Kidney (tissue), 14 donors: Measurements from ENCODE around the gene EEF1G. TPM values are rescaled to one million over a fixed set of nuclear protein-coding genes. Genes with fewer than 3 reads are reported as not detected.

Experiments used
- DNase-seq, 5 donors: peaks; one replicate each; pipeline ENCODE4 v3.0.0-alpha.2; 2013 to 2020
- FAIRE-seq: peaks from 2 replicates; lab custom pipeline; 2012; peaks lifted over from hg19 to GRCh38; lab: Jason Lieb, UNC
- H3K27ac ChIP-seq, 2 donors: one replicate each; pipeline ENCODE4 v1.7.0; 2013; ENCODE audit warnings: low read depth in 2 of 2, low read length in 2 of 2, inconsistent platforms in 1 of 2
- H3K27me3 ChIP-seq: one replicate; pipeline ENCODE4 v1.7.1; 2013; ENCODE audit warnings: low read length, inconsistent platforms; ENCODE audit not compliant: control insufficient read depth, insufficient read depth
- H3K36me3 ChIP-seq, 3 donors: one replicate each; pipeline versions ENCODE4 v1.7.0 to v1.7.1; 2013; ENCODE audit warnings: low read length in 3 of 3, control low read depth in 1 of 3, inconsistent platforms in 1 of 3; ENCODE audit not compliant: insufficient read depth in 3 of 3, control insufficient read depth in 2 of 3
- H3K4me1 ChIP-seq, 3 donors: one replicate each; pipeline versions ENCODE4 v1.7.0 to v1.7.1; 2013; ENCODE audit warnings: low read length in 3 of 3, inconsistent platforms in 1 of 3, low read depth in 1 of 3; ENCODE audit not compliant: control insufficient read depth in 2 of 3, insufficient read depth in 2 of 3
- H3K4me3 ChIP-seq, 3 donors: one replicate each; pipeline versions ENCODE4 v1.7.0 to v1.8.1; 2013; ENCODE audit warnings: low read length in 3 of 3, control low read depth in 1 of 3, inconsistent platforms in 1 of 3
- H3K9ac ChIP-seq, 3 donors: one replicate each; pipeline versions ENCODE4 v1.7.0 to v1.7.1; 2013; ENCODE audit warnings: low read length in 3 of 3, control low read depth in 1 of 3, inconsistent platforms in 1 of 3
- H3K9me3 ChIP-seq, 3 donors: one replicate each; pipeline versions ENCODE4 v1.7.0 to v1.7.1; 2013; ENCODE audit warnings: low read length in 3 of 3, control low read depth in 1 of 3, inconsistent platforms in 1 of 3; ENCODE audit not compliant: control insufficient read depth in 2 of 3, insufficient read depth in 1 of 3
- intact Hi-C: fragments of 100-400 bp; cut with DNase I; formaldehyde crosslinking; loops from one replicate; pipeline ENCODE4 v1.11.1; 2022
- polyA plus RNA-seq: library from polyadenylated mRNA; stranded (reverse); fragments of 350-450 nt; fragmentation: Illumina TruSeq; extraction: RNeasy Lipid Tissue Mini Kit (QIAGEN cat#74804); gene quantifications from one replicate; pipeline ENCODE4 v1.2.3, GENCODE V29; 2014; ENCODE audit warnings: low read depth, low replicate concordance; ENCODE audit not compliant: insufficient read depth
- total RNA-seq: library from RNA; stranded (reverse); fragmentation: NEBNext Ultra II Directional; extraction: Animal tissue kit (Norgen Biotek cat#: 25700); gene quantifications from one replicate; pipeline ENCODE4 v1.2.1, GENCODE V29; 2021
- TF ChIP-seq, protein P1 (sequence below): IDR thresholded peaks from 3 replicates; pipeline ENCODE4 v1.5.1; 2012; ENCODE audit warnings: mild to moderate bottlenecking, moderate library complexity, borderline replicate concordance; ENCODE audit not compliant: insufficient read depth; ENCODE audit errors: extremely low read depth
- donor health status: control.
- donor health status: control.
- donor health status: control.
- donor health status: control.
- donor health status: control.
- donor health status: DM: yes; HTN: yes; CAD: no.
- donor health status: Normal renal cell carcinoma (clear cell type).

Gene EEF1G
- total and polyA plus RNA-seq, 2 donors from 2014 or later, result 1,136 to 1,809 TPM

DNA sequence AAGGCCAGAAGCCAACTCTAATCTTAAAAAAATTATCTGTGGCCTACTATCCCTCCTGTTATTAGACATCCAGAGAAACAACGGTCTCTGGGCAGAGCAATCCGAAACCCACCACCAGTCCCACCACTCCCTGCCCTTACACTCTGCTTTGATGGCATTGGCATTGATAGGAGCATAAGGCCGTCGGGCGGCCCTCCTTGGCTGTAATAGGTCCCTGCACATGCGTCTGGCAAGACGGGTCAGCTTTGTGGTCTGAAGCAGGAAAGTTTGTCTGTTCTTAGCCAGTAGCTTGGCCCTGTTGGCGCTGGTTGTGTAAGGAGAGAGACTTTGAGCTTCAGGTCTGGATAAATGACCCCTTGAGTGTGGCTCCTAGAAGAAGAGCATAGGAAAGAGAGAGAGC, 21.4 kb upstream of the EEF1G start:
- DNase-seq (no peak), FAIRE-seq (no peak)
- Histone ChIP-seq H3K27ac (no peak overlapping the region), H3K9me3 (no peaks in the 10 kb centered on the region), H3K4me3 (no peak overlapping the region), H3K9ac (no peak overlapping the region), H3K36me3 (peaks cover 8 to 40% (median 39%) of the 10 kb centered on the region in 3 donors), H3K27me3 (no peaks in the 10 kb centered on the region), H3K4me1 (peaks cover 9 to 21% (median 17%) of the 10 kb centered on the region in 3 donors)
- TF ChIP-seq, protein P1, sequence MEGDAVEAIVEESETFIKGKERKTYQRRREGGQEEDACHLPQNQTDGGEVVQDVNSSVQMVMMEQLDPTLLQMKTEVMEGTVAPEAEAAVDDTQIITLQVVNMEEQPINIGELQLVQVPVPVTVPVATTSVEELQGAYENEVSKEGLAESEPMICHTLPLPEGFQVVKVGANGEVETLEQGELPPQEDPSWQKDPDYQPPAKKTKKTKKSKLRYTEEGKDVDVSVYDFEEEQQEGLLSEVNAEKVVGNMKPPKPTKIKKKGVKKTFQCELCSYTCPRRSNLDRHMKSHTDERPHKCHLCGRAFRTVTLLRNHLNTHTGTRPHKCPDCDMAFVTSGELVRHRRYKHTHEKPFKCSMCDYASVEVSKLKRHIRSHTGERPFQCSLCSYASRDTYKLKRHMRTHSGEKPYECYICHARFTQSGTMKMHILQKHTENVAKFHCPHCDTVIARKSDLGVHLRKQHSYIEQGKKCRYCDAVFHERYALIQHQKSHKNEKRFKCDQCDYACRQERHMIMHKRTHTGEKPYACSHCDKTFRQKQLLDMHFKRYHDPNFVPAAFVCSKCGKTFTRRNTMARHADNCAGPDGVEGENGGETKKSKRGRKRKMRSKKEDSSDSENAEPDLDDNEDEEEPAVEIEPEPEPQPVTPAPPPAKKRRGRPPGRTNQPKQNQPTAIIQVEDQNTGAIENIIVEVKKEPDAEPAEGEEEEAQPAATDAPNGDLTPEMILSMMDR, result no peak
- intact Hi-C loops, result no loop called here

DNA sequence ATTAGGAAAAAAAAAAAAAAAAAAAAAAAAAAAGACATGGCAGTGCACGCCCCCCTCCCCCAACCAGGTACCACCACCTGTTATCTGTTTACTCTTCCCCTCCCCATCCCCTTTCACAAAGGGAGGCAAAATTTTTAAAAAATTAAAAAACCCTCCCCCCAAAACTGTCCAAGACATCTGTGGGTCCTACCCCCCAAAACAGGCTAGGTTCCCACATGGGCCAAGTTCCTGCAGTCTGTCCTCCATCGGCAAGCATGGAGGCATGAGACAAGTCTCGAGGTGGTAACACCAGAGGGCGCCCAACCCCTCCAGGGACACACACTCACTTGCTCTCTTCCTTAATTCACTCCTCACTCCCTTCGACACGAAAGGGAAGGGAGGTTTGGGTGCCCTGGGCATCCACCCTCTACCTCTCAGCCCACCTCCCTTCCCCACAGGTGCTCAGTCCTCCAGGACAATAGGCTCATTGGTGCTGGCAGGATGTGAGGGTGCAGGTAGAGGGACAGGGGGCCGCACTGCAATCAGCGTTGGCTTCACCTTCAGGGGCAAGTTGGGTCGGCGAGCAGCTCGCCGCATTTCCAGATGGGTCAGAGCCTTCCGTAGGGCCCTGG, 19.8 kb upstream of the EEF1G start:
- Histone ChIP-seq H3K27me3 (no peaks in the 10 kb centered on the region), H3K4me1 (peaks cover 4 to 16% (median 12%) of the 10 kb centered on the region in 3 donors), H3K36me3 (peaks cover 8 to 42% (median 40%) of the 10 kb centered on the region in 3 donors), H3K9me3 (no peaks in the 10 kb centered on the region), H3K27ac (no peak overlapping the region), H3K9ac (no peak overlapping the region), H3K4me3 (no peak overlapping the region)
- TF ChIP-seq, protein P1, result peak; percentile 41
- DNase-seq (peak; percentile 73 to 88 (median 79)), FAIRE-seq (no peak)
- intact Hi-C loops, result no loop called here

DNA sequence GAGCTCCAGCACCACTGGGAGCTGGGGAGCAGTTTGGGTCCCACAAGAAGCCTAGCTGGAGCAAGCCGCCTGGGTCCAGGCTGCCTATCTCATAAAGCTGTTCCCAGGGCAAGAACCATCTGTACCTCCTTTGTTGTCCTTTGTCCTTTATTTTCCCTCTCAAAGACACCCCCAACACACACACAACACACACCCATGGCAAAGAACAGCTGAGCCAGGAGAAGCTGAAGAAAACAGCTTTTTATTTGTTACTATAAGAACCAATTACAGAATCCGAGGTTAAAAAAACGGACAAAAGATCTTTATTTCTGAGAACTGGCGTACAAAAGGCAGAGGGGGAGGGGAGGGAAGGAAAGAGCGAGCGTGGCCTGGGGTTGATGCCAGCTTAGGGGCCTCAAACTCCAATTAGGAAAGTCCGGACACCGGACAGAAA, 19.3 kb upstream of the EEF1G start:
- Histone ChIP-seq H3K4me3 (no peak overlapping the region), H3K9ac (peak overlapping the region in 1 of 3 donors; percentile 99), H3K9me3 (no peaks in the 10 kb centered on the region), H3K36me3 (peaks cover 7 to 40% (median 37%) of the 10 kb centered on the region in 3 donors), H3K4me1 (peaks cover 4 to 16% (median 16%) of the 10 kb centered on the region in 3 donors), H3K27me3 (no peaks in the 10 kb centered on the region), H3K27ac (no peak overlapping the region)
- TF ChIP-seq, protein P1, result no peak
- DNase-seq (peak in 1 of 5 donors; percentile 36), FAIRE-seq (no peak)
- intact Hi-C loops, result no loop called here
